SKM-1 treated with dmso at 0.1 percent for 144 hours (cell line): ENCODE data around the gene SCN3B.

Experiments used
- DNase-seq: peaks from one replicate; lab custom pipeline; 2025; ENCODE audit not compliant: unreplicated experiment; lab: John Stamatoyannopoulos, UW

SCN3B gene

DNA sequence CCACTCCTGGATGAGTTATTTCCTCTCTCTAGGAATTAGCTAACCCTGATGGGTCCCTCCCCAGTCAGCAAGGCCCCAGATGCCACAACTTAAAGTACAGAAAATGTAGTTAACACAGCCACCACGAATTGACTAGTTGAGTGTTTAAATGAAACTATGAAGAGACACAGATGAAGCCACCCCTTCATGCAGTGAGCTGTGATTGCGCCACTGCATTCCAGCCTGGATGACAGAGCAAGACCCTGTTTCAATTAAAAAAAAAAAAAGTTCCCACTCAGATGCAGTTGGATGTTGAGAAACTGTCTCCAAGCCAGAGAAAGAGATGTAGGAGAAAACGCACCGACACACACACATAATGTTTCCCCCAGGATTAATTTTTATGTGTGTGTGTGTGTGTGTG lies 53.3 kb downstream of the SCN3B start:
- no peak for DNase-seq

- DNase-seq, result no peak
Measured at GRCh38 chr11:123597859-123598258, 56.6 kb downstream of the SCN3B start.

DNA sequence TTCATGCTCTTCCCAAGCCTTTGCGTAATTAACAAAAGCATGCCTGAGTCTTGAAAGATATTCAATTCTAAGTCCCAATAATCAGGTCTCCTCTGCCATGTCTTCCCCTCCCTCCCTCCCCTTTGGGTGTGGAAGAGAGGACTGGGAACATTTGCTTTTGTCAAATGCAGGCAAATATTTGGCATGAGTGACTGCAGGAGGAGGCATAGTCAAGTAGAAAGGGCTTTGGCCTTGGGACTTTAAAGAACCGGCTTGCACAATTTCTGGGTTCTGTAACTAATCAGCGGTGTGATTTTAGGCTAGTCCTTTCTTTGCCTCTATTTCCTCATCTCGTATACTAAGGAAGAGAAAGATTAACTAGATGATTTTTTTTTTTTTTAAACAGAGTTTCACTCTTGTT lies 59.5 kb downstream of the SCN3B start:
- no peak for DNase-seq

DNA sequence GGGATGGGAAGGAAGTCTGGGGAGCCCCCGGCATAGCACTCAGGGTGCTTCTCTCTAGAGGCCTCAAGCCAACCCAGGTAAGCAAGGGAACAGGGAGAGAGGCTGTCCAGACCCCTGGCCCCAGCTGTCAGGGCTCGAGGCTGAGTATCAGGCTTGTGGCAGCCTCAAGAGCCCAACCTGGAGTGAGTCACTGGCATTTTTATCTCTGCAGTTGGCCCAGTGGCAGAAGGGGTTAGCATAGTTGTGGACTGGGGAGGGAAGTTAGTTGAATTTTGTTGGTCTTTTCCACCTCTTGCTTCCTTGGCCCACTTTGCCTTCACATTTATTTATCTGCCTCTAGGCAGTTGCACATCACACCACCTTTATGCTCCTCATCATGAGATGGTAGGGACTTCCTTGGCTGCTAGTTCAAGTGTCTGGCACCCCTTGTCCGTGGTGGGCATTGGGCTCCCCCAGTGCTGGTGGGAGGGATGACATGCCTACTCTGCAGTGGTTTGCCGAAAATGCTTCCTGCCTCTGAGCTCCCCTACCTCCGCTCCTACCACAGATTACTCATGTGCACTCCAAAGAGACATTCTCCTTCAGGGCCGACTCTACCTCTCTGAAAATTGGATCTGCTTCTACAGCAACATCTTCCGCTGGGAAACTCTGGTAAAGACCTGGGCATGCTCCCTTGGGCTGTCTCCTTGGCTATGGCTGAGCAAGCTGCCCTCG lies 60.1 kb downstream of the SCN3B start:
- DNase-seq, result no peak

DNA sequence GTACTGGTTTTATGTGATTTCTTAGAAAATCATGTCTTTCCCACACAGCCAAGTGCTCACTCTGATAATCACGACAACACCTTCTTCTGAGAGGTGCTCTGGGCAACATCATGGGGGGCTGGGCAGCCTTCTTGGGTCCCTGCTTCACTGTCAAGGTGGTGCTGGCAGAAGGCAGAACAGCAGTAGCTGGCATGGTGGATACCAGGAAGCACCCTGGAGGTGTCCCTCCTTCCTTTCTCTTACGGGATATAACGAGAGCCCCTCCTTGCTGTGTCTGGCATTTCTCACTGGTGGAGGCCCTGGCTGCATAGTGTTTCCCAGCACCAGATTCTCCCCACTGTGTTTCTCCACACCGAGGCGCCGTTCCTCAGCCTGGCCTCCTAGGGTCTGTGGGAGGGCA lies 60.9 kb downstream of the SCN3B start:
- no peak for DNase-seq

DNA sequence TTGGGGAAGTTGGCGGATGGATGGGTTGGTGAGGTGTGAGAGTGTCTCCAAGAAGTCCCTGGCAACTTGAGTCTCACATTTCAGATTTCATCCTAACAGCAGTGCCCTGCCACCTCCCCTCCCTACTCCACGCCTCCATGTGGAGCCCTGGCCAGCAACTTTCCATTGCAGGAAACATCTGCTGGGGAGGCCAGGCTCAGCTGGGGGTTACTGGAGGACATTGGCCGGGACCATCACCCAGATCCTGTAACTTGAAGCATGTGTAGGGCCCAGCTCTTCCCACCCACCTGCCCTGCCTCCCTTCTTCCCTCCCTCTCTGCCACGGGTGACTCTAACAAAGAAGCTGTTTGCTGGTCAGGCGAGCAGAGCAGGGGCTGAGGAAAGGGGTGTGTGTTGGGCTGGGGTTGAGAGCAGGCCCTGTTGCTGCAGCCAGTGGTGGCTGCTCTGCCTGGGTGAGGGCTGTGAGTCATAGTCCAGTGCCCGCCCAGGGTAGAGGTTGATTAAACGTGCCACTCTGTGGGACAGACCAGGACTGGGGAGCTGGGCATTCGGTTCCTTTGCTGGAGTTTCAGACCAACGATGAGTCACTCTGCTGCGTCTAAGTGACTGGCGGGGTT lies 64.0 kb downstream of the SCN3B start:
- DNase-seq, result no peak

- DNase-seq, result no peak
Measured at GRCh38 chr11:123588864-123589262, 65.6 kb downstream of the SCN3B start.

GRCh38 chr11:123588117-123588863 lies 66.1 kb downstream of the SCN3B start:
- no peak for DNase-seq

DNA sequence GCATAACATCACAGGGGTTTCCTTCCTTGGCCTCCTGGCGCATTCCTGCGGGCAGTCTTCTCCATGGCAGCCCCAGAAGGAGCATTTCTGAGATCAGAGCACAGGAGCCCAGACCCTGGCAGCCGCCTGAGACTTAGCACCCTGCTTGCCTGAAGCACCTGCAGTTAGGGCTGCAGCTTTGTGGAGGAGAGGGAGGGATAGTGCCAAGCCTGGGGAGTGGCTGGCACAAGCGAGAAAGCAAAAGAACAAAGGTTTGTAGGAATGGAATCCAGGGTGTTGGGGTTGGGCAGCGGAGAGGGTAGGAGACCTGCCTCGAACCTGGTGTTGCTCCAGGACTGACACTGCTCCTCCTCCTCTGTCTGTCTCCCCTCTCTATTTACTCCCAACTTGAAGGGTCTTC lies 66.9 kb downstream of the SCN3B start:
- no peak for DNase-seq

DNA sequence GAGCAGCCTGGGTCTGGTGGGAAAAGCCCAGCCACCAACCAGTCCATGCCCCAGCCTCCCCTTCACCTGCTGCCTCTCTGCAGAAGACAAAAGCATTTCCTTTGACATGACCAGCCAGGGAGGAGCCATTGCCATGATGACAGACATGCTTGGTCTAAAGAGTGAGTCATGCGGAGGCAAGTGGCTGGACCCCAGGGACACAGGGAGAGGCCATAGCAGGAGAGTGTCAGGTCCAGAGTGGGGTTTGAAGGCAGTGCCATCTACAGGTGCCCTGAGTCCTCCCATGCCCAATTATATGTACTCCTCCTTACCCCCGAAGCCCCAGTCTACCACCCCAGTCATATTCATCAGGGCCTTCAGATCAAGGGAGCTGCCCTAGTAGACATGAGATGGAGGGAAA lies 67.4 kb downstream of the SCN3B start:
- no peak for DNase-seq

GRCh38 chr11:123586568-123586967 lies 67.9 kb downstream of the SCN3B start:
- DNase-seq, result no peak

DNA sequence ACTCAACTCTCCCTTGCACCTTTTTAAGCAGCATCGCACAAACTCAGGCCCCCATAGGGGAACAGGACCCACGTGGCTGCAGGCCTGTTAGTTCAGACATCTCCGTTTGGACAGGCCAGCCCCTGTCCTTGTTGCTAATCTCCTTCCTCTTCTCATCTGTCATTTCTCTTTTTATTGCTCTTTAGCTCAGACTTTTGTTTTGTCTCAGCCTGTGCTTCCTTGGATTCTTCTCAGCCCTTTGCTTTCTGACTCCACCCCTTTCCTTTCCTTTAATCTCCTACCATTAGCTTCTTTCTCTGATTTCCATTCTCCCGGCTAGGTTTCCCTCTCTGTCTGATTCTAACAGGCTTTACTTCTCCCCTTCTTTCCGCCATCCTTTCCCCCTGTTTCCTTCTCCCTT lies 68.7 kb downstream of the SCN3B start:
- DNase-seq, result no peak

GRCh38 chr11:123585206-123585605 lies 69.2 kb downstream of the SCN3B start:
- DNase-seq, result no peak

DNA sequence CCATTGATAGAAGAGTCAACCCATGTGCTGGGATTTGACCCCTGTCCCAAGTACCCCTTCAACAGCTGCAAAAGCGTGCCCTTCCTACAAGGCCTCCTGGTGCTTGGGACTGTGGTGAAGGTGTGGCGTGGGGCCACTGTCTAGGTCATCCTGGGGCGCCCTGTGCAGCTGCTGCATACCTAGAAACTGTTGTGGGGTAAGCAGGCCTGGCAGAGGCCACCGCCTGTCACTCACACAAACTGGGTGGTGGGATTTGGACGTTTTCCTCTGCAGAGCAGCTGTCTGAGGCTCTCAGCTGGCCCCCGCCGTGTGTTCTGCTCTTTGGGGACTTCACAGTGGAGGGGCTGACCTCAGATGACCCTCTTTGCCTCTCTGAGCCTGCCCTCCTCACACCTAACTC lies 69.7 kb downstream of the SCN3B start:
- DNase-seq, result no peak

GRCh38 chr11:123584186-123584585 lies 70.2 kb downstream of the SCN3B start:
- DNase-seq, result no peak

GRCh38 chr11:123582992-123583504 lies 71.4 kb downstream of the SCN3B start:
- DNase-seq, result no peak

- DNase-seq, result no peak
Measured at GRCh38 chr11:123581651-123582399, 72.6 kb downstream of the SCN3B start.

DNA sequence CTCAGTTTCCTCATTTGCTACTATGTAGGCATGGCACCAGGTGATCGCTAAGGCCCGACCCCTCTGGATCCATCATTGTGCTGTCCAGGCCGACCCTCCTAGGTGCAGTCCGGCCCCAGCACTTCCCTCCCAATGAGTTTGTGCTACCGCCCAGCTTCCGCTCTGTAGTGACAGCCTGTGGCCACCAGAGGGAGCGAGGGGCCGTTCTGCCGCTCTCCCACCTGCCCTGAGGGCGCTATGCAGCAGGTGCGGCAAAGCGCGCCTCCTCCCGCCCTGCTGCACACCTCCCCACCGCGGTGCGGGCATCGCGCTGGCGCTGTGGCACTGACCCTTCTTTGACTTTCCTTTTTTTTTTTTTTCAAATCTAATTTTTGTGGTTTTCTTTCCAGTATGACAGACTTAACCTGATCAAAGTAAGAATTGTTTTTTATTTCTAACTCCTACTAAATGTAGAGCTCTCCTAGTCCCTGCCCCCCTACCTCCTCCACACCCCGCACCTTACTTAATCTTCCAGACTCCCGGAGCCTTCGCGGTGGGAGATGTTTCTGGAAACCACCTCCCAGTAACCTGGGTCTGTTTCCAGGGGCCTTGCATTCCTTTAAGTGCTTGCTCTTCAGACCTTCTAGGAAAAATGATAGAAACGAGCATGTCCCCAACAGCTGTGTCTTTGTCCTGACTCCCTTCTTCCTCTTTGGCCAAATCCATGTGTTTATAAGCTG lies 73.7 kb downstream of the SCN3B start:
- peak; percentile 12 for DNase-seq

- DNase-seq, result no peak
Measured at GRCh38 chr11:123580137-123580536, 74.3 kb downstream of the SCN3B start.

- DNase-seq, result no peak
Measured at GRCh38 chr11:123579482-123579812, 75.0 kb downstream of the SCN3B start.
